Heart left ventricle (tissue), 13 donors: ENCODE measurements around the gene ADGRA1.

Experiments used
- POLR2A ChIP-seq, 2 donors: fragments of 450-650 bp; IDR thresholded peaks; one replicate each; pipeline ENCODE4 v1.6.1; 2017; ENCODE audit warnings: antibody characterized with exemption in 2 of 2, mild to moderate bottlenecking in 2 of 2, moderate library complexity in 2 of 2
- TF ChIP-seq, protein P1 (sequence below), 12 donors: fragments of 200-600 bp; sonication (generic) in 4 of 12; IDR thresholded peaks; one replicate each; pipeline versions ENCODE4 v1.5.0 to v1.8.0; 2018 to 2022; ENCODE audit warnings: antibody characterized with exemption in 12 of 12, mild to moderate bottlenecking in 5 of 12
- donor health status: ischemic (EF 13 %, LVEDD 7.1; RV severe dilation, severe dysfunction).
- donor health status: DM: no; HTN: yes; CAD: no.
- donor health status: DM: no; HTN: no; CAD: no.
- donor health status: ischemic (EF 25% LVEDD 6.9; RV normal size, moderate dysfunction).
- donor health status: ischemic (EF 25% LVEDD 5.7; RV mildly dilated, moderate dysfunction).
- donor health status: ischemic (EF 35%, LVEDD 5.7; RV mildly dilated, moderate dysfunction).
- donor health status: nonischemic (EF 11% LVEDD 7.7; RV severe dilation, severe dysfunction).
- donor health status: DM: yes; HTN: yes; CAD: no.
- donor health status: PGD.
- donor health status: ischemic (EF 29% LVEDD 5.4; RV normal size, mild dysfunction).
- donor health status: nonischemic (EF 23%, LVEDD 6.1; RV moderate dilation, normal function).

DNA sequence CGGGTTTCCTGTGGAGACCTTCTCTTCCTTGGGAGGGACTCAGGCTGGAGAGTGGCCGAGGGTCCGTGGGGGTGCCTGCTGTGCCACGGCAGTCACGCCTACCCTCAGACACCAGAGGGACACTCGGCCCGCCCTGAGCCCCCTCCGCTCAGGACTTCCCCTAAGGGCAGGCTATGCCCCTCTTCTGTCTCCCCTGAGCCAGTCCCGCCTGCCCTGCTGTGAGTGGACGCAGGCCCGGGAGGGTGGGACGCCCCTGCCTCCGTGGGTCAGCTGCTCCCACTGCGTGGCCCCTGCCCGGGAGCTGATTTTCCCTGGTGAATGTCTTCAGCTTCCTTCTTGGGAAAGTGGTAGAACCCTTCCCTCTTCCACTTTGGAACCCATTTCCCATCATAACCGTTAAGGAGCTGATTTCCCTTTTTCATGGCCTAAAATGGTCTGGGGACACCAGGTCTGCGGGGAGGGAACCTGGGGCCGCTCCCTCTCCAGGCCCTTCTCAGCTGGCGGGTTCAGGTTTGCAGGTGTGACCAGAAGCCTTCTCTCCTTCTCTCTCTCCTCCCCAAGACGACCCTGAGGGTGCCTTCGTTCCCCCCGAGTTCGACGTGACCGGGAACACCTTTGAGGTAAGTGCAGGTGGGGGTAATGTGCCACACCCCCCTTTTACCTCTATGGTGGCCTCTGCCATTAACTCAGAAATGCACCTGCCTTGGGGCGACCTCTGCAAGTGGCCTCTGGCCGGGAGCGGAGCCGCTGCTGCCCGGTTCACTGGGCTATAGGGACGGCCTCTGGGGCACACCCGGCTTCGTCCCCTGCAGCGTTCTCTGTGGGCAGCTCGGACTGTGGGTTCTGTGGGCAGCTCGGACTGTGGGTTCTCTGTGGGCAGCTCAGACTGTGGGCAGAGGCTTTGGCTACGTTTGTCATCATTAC, 80.2 kb downstream of the ADGRA1 start:
- TF ChIP-seq, protein P1, sequence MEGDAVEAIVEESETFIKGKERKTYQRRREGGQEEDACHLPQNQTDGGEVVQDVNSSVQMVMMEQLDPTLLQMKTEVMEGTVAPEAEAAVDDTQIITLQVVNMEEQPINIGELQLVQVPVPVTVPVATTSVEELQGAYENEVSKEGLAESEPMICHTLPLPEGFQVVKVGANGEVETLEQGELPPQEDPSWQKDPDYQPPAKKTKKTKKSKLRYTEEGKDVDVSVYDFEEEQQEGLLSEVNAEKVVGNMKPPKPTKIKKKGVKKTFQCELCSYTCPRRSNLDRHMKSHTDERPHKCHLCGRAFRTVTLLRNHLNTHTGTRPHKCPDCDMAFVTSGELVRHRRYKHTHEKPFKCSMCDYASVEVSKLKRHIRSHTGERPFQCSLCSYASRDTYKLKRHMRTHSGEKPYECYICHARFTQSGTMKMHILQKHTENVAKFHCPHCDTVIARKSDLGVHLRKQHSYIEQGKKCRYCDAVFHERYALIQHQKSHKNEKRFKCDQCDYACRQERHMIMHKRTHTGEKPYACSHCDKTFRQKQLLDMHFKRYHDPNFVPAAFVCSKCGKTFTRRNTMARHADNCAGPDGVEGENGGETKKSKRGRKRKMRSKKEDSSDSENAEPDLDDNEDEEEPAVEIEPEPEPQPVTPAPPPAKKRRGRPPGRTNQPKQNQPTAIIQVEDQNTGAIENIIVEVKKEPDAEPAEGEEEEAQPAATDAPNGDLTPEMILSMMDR (IDR thresholded peaks at IDR 0.05), result no peak
- TF ChIP-seq POLR2A (IDR thresholded peaks at IDR 0.05), result no peak
